Measurements from ENCODE around the gene FOXA2.

- TF ChIP-seq POLR2A (IDR thresholded peaks at IDR 0.05; ENCODE audit: low read length) (no peak), GATA1 (IDR thresholded peaks at IDR 0.05; ENCODE audit: low read depth, low read length) (no peak)
These were observed 43.5 kb downstream of the FOXA2 start for GRCh38 chr20:22540832-22541231.

Data from erythroblast (primary cell).